SK-N-SH (cell line): Measurements from ENCODE around the gene PTPRN.
"Not testable (repeated sequence)": the region's sequence is repeated elsewhere in the genome, so short reads cannot be mapped to it uniquely, and the experiment has no call there.

Experiments used
- CHD2 ChIP-seq: fragments of 150-350 bp; IDR thresholded peaks from 2 replicates; pipeline ENCODE4 v1.6.1; 2018; ENCODE audit warnings: low read length; ENCODE audit not compliant: partially characterized antibody
- CTCF ChIP-seq: fragments of 200-600 bp; sonication (generic); IDR thresholded peaks from 2 replicates; pipeline ENCODE4 v1.6.1; 2017; ENCODE audit warnings: antibody characterized with exemption, mild to moderate bottlenecking, moderate library complexity
- JUND ChIP-seq: IDR thresholded peaks from 2 replicates; pipeline ENCODE4 v1.4.0; 2012
- MAX ChIP-seq: IDR thresholded peaks from 2 replicates; pipeline ENCODE4 v1.4.0; 2012; ENCODE audit warnings: low read depth
- TEAD4 ChIP-seq: IDR thresholded peaks from 2 replicates; pipeline ENCODE4 v1.4.0; 2012; ENCODE audit warnings: mild to moderate bottlenecking, borderline replicate concordance; ENCODE audit not compliant: insufficient read depth
- ZBTB33 ChIP-seq: IDR thresholded peaks from 2 replicates; pipeline ENCODE4 v1.4.0; 2012; ENCODE audit warnings: low read depth, borderline replicate concordance

GRCh38 chr2:219287116-219287440 lies 22.1 kb downstream of the PTPRN start:
- TF ChIP-seq CTCF, ZBTB33, TEAD4, JUND, CHD2, MAX: not testable (repeated sequence)
